Measurements from ENCODE around the gene SMU1.

SMU1 gene

DNA sequence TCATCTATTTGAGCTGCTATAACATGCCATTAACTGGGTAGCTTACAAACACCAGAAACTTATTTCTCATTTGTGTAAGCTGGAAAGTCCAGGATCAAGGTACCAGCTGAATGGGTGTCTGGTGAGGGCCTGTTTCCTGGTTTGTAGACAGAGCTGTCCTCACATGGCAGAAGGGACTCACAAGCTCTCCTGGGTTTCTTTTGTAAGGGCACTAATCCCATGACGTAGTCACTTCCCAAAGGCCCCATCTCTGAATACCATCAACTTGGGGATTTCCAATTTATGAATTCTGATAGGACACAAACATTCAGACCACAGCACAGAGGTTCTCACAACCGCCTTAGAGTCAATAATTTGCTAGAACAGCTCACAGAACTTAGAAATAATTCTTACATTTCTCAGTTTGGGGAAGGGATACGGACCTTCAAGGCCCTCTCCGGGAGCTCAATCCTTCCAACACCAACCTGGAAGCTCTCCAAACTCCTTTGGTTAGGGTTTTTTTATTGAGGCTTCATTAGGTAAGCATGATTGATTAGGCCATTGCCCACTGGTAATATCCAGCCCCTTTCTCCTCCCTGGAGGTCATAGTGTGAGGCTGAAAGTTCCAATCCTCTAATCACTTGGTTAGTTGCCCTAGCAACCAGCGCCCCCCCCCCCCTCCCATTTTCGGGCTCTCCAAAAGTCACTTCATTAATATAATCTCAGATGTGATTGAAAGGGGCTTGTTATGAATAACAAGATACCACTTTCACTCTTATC, 59.0 kb downstream of the SMU1 start:
- no peak overlapping the region for H3K9ac ChIP-seq (ENCODE audit: low read length)
- no peak overlapping the region for H2AFZ ChIP-seq (ENCODE audit: low read depth, low read length, severe bottlenecking)
- H3F3A ChIP-seq (ENCODE audit: insufficient read depth): peaks cover 10% of the 10 kb centered on the region; the same call in 1 of the 2 replicates
- H3K79me2 ChIP-seq (ENCODE audit: insufficient read depth, low read length): peaks cover 39% of the 10 kb centered on the region
- no peaks in the 10 kb centered on the region for H3K9me2 ChIP-seq (replicated peaks; ENCODE audit: insufficient read depth, low read length)
- no peak overlapping the region for H3K4me2 ChIP-seq (ENCODE audit: low read depth, low read length, poor library complexity, severe bottlenecking)
- no peaks in the 10 kb centered on the region for H4K20me1 ChIP-seq (ENCODE audit: low read depth, low read length)
- TF ChIP-seq, protein P1, sequence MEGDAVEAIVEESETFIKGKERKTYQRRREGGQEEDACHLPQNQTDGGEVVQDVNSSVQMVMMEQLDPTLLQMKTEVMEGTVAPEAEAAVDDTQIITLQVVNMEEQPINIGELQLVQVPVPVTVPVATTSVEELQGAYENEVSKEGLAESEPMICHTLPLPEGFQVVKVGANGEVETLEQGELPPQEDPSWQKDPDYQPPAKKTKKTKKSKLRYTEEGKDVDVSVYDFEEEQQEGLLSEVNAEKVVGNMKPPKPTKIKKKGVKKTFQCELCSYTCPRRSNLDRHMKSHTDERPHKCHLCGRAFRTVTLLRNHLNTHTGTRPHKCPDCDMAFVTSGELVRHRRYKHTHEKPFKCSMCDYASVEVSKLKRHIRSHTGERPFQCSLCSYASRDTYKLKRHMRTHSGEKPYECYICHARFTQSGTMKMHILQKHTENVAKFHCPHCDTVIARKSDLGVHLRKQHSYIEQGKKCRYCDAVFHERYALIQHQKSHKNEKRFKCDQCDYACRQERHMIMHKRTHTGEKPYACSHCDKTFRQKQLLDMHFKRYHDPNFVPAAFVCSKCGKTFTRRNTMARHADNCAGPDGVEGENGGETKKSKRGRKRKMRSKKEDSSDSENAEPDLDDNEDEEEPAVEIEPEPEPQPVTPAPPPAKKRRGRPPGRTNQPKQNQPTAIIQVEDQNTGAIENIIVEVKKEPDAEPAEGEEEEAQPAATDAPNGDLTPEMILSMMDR (IDR thresholded peaks at IDR 0.05; ENCODE audit: insufficient read depth, low read length, poor library complexity, severe bottlenecking): no peak
- TF ChIP-seq EZH2phosphoT487 (conservative IDR thresholded peaks at IDR 0.05; ENCODE audit: low read length): no peak
- peaks cover 11% of the 10 kb centered on the region; the same call in 1 of the 2 replicates for H3K36me3 ChIP-seq (ENCODE audit: low read length)
- H3K9me3 ChIP-seq (ENCODE audit: insufficient read depth, low read length): no peaks in the 10 kb centered on the region
- H3K27me3 ChIP-seq (ENCODE audit: low read length): no peaks in the 10 kb centered on the region
- no peak overlapping the region for H3K27ac ChIP-seq (ENCODE audit: low read depth, low read length)
- no peak overlapping the region for H3K4me3 ChIP-seq (ENCODE audit: insufficient read depth, low read length, poor library complexity, severe bottlenecking)

DNA sequence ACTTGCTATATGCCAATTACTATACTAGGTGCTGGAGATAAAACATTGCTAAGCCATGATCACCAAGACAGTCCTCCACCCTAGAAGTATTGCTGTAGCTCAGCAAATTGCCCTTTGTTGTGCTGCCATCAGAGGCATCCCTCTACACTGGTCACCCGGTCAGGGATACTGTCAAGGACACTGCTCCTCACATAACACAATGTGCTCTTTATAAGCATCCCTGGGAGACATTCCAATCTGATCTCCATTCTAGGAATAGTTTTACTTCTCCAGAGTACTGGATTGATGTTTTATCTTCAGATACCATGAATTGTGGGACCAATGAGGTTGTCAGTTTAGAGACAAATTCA, 61.8 kb downstream of the SMU1 start:
- Histone ChIP-seq H3K9me2 (replicated peaks; ENCODE audit: insufficient read depth, low read length) (no peaks in the 10 kb centered on the region), H3K4me2 (ENCODE audit: low read depth, low read length, poor library complexity, severe bottlenecking) (no peak overlapping the region), H2AFZ (ENCODE audit: low read depth, low read length, severe bottlenecking) (no peak overlapping the region), H3K9ac (ENCODE audit: low read length) (no peak overlapping the region), H3K27me3 (ENCODE audit: low read length) (no peaks in the 10 kb centered on the region), H3K9me3 (ENCODE audit: insufficient read depth, low read length) (no peaks in the 10 kb centered on the region), H3K4me3 (ENCODE audit: insufficient read depth, low read length, poor library complexity, severe bottlenecking) (no peak overlapping the region), H3K36me3 (ENCODE audit: low read length) (peaks cover 4% of the 10 kb centered on the region; the same call in 1 of the 2 replicates), H3K79me2 (ENCODE audit: insufficient read depth, low read length) (peaks cover 15% of the 10 kb centered on the region; the same call in 1 of the 2 replicates), H3K27ac (ENCODE audit: low read depth, low read length) (no peak overlapping the region), H4K20me1 (ENCODE audit: low read depth, low read length) (no peaks in the 10 kb centered on the region), H3F3A (ENCODE audit: insufficient read depth) (no peaks in the 10 kb centered on the region)
- TF ChIP-seq EZH2phosphoT487 (conservative IDR thresholded peaks at IDR 0.05; ENCODE audit: low read length): no peak
- TF ChIP-seq, protein P1 (IDR thresholded peaks at IDR 0.05; ENCODE audit: insufficient read depth, low read length, poor library complexity, severe bottlenecking): no peak

DNA sequence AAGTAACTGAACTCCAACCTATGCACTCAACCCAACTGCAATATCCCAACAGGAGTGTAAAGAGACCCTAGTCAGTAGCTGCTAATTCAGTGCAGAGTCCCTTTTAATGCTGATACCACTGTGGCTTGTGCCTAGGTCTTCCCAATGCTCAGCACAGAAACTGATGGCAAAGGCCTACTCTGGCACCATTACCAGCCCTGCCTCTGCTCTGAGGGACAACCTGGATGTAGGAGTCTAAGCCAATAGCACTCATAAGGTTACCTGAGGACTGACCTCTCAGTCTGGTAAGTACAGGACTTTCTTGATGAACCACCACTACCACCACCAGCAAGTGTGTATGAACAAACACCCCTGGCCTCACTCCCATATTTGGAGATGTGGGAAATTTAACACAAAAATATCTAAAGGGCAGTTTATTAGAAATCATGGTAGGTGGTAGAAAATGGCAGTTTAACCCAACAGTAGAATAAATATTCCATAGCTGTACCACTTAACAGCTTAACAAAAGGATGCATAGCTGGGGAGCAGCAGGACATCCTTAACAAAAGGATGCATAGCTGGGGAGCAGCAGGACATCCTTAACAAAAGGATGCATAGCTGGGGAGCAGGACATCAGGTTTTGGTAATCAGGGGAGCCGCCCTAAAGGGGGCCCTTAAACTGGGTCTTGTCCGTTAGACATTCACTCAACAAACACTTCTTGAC, 62.4 kb downstream of the SMU1 start:
- H3K9me3 ChIP-seq (ENCODE audit: insufficient read depth, low read length): no peaks in the 10 kb centered on the region
- no peaks in the 10 kb centered on the region for H4K20me1 ChIP-seq (ENCODE audit: low read depth, low read length)
- no peak overlapping the region for H2AFZ ChIP-seq (ENCODE audit: low read depth, low read length, severe bottlenecking)
- no peak overlapping the region for H3K4me3 ChIP-seq (ENCODE audit: insufficient read depth, low read length, poor library complexity, severe bottlenecking)
- peaks cover 4% of the 10 kb centered on the region; the same call in 1 of the 2 replicates for H3K36me3 ChIP-seq (ENCODE audit: low read length)
- peaks cover 15% of the 10 kb centered on the region; the same call in 1 of the 2 replicates for H3K79me2 ChIP-seq (ENCODE audit: insufficient read depth, low read length)
- H3K27me3 ChIP-seq (ENCODE audit: low read length): no peaks in the 10 kb centered on the region
- no peak overlapping the region for H3K4me2 ChIP-seq (ENCODE audit: low read depth, low read length, poor library complexity, severe bottlenecking)
- no peak overlapping the region for H3K27ac ChIP-seq (ENCODE audit: low read depth, low read length)
- H3K9ac ChIP-seq (ENCODE audit: low read length): no peak overlapping the region
- no peaks in the 10 kb centered on the region for H3F3A ChIP-seq (ENCODE audit: insufficient read depth)
- no peaks in the 10 kb centered on the region for H3K9me2 ChIP-seq (replicated peaks; ENCODE audit: insufficient read depth, low read length)
- TF ChIP-seq, protein P1 (IDR thresholded peaks at IDR 0.05; ENCODE audit: insufficient read depth, low read length, poor library complexity, severe bottlenecking): no peak
- no peak for TF ChIP-seq EZH2phosphoT487 (conservative IDR thresholded peaks at IDR 0.05; ENCODE audit: low read length)

Data from SU-DHL-6 (cell line).